ENCODE data around the gene GLG1. TPM values are rescaled to one million over a fixed set of nuclear protein-coding genes. Genes with fewer than 3 reads are reported as not detected.
"Not testable (repeated sequence)": the region's sequence is repeated elsewhere in the genome, so short reads cannot be mapped to it uniquely, and the experiment has no call there.

Gene GLG1
- total RNA-seq, 1 experiment from 2014 or later: 135 TPM

- not testable (repeated sequence) for H3K14ac ChIP-seq (ENCODE audit: insufficient read depth, low read length); DNase-seq; H4K20me1 ChIP-seq (ENCODE audit: control insufficient read depth, insufficient read depth, insufficient read length); H3K18ac ChIP-seq (ENCODE audit: insufficient read length, low read depth, low read length); H2BK12ac ChIP-seq (ENCODE audit: insufficient read length, low read depth, low read length); H3T11ph ChIP-seq (ENCODE audit: low read length); H3K79me1 ChIP-seq (ENCODE audit: insufficient read depth, low read depth, low read length, poor library complexity, severe bottlenecking); H2AK5ac ChIP-seq (ENCODE audit: insufficient read length, low read length); H2BK15ac ChIP-seq (ENCODE audit: low read depth, low read length); H2BK20ac ChIP-seq (ENCODE audit: low read depth, low read length, poor library complexity, severe bottlenecking); H3K9me3 Mint-ChIP-seq; H3K79me2 ChIP-seq (ENCODE audit: insufficient read depth, low read length); H4K91ac ChIP-seq (ENCODE audit: insufficient read length, low read depth, low read length); H3K4me3 Mint-ChIP-seq; H3K4ac ChIP-seq (ENCODE audit: low read depth, low read length); H3K4me2 ChIP-seq (ENCODE audit: insufficient read depth, insufficient read length, low read length); H4K8ac ChIP-seq (replicated peaks; ENCODE audit: insufficient read length, low read depth, low read length); H3K23me2 ChIP-seq (ENCODE audit: insufficient read length, low read depth, low read length, poor library complexity, severe bottlenecking); H3K27me3 Mint-ChIP-seq (ENCODE audit: low read depth); H3K27ac ChIP-seq (ENCODE audit: insufficient read length, low read depth, low read length); H3K4me1 Mint-ChIP-seq; H3K27me3 ChIP-seq (ENCODE audit: insufficient read depth, low read length); H2BK5ac ChIP-seq (ENCODE audit: insufficient read length, low read length); H3K36me3 Mint-ChIP-seq (ENCODE audit: insufficient read depth in 1 of 3, low read depth in 3 of 3); H2BK120ac ChIP-seq (ENCODE audit: low read depth, low read length, poor library complexity, severe bottlenecking); H3K23ac ChIP-seq (ENCODE audit: insufficient read length, low read depth, low read length); H3K27ac Mint-ChIP-seq; H3K9me3 ChIP-seq (ENCODE audit: control insufficient read depth, low read depth, low read length); H3K4me1 ChIP-seq (ENCODE audit: insufficient read depth, low read length); H3K9ac ChIP-seq (ENCODE audit: extremely low read depth, insufficient read length, low read length); H2AFZ ChIP-seq (ENCODE audit: low read length); H3K56ac ChIP-seq (ENCODE audit: insufficient read length, low read depth, low read length); H4K5ac ChIP-seq (ENCODE audit: insufficient read length, low read depth, low read length)
- no CpG with 5 or more reads among the region's 7 CpGs for WGBS (ENCODE audit: extremely low coverage, insufficient read length, low lambda C conversion rate)
These were observed 56.5 kb downstream of the GLG1 start for GRCh38 chr16:74550227-74551019.

All from H9 (cell line).